ENCODE measurements around the gene DZIP1L. TPM values are rescaled to one million over a fixed set of nuclear protein-coding genes. Genes with fewer than 3 reads are reported as not detected.

DZIP1L gene
- total RNA-seq, 1 experiment from 2014 or later, result 2.3 TPM

- Histone ChIP-seq H3K79me2 (ENCODE audit: low read depth) (no peaks in the 10 kb centered on the region), H3K27ac (no peak overlapping the region), H3K27me3 (ENCODE audit: insufficient read depth, low read depth) (no peaks in the 10 kb centered on the region), H3K9me2 (ENCODE audit: insufficient read depth) (no peaks in the 10 kb centered on the region), H4K20me1 (ENCODE audit: insufficient read depth) (no peaks in the 10 kb centered on the region), H3K9me3 (ENCODE audit: insufficient read depth, low read depth) (no peaks in the 10 kb centered on the region), H3K4me2 (no peak overlapping the region), H3K36me3 (ENCODE audit: low read depth) (no peaks in the 10 kb centered on the region), H2AFZ (no peak overlapping the region), H3F3A (ENCODE audit: insufficient read depth, low read depth) (no peaks in the 10 kb centered on the region), H3K4me1 (replicated peaks; ENCODE audit: insufficient read depth) (no peaks in the 10 kb centered on the region), H3K4me3 (no peak overlapping the region)
- no TSS peak for BruUV-seq (replicated peaks)
- intact Hi-C loops (cut with micrococcal nuclease; ENCODE audit: unreplicated experiment), result loop anchor here (5.0 to 10.0 kb wide), 3 partner anchors 260 to 855 kb away; partner anchors contain the start of gene NME9
- no peak for TF ChIP-seq EZH2 (IDR thresholded peaks at IDR 0.05; ENCODE audit: low read depth)
- TF ChIP-seq CTCF (conservative IDR thresholded peaks at IDR 0.05), result no peak
- ChIA-PET CTCF (no interaction called here), POLR2A (ENCODE audit: unreplicated experiment) (no interaction called here)
- no peak for DNase-seq
Observed at GRCh38 chr3:138066972-138067371, 48.4 kb downstream of the DZIP1L start.

- intact Hi-C loops (cut with micrococcal nuclease; ENCODE audit: unreplicated experiment), result loop anchor here (5.0 to 10.0 kb wide), 3 partner anchors 261 to 856 kb away; partner anchors contain the start of gene NME9
- H3K36me3 ChIP-seq (ENCODE audit: low read depth), result no peaks in the 10 kb centered on the region
- H3F3A ChIP-seq (ENCODE audit: insufficient read depth, low read depth), result no peaks in the 10 kb centered on the region
- H3K4me2 ChIP-seq, result no peak overlapping the region
- no peaks in the 10 kb centered on the region for H3K9me3 ChIP-seq (ENCODE audit: insufficient read depth, low read depth)
- no peak for TF ChIP-seq CTCF (conservative IDR thresholded peaks at IDR 0.05)
- no peaks in the 10 kb centered on the region for H3K79me2 ChIP-seq (ENCODE audit: low read depth)
- no peaks in the 10 kb centered on the region for H3K27me3 ChIP-seq (ENCODE audit: insufficient read depth, low read depth)
- no peaks in the 10 kb centered on the region for H4K20me1 ChIP-seq (ENCODE audit: insufficient read depth)
- no peak overlapping the region for H3K4me3 ChIP-seq
- no peaks in the 10 kb centered on the region for H3K4me1 ChIP-seq (replicated peaks; ENCODE audit: insufficient read depth)
- BruUV-seq (replicated peaks), result no TSS peak
- CTCF ChIA-PET, result no interaction called here
- POLR2A ChIA-PET (ENCODE audit: unreplicated experiment), result no interaction called here
- no peaks in the 10 kb centered on the region for H3K9me2 ChIP-seq (ENCODE audit: insufficient read depth)
- H2AFZ ChIP-seq, result no peak overlapping the region
- no peak overlapping the region for H3K27ac ChIP-seq
- no peak for DNase-seq
Observed at GRCh38 chr3:138066383-138066782, 49.0 kb downstream of the DZIP1L start.

DNA sequence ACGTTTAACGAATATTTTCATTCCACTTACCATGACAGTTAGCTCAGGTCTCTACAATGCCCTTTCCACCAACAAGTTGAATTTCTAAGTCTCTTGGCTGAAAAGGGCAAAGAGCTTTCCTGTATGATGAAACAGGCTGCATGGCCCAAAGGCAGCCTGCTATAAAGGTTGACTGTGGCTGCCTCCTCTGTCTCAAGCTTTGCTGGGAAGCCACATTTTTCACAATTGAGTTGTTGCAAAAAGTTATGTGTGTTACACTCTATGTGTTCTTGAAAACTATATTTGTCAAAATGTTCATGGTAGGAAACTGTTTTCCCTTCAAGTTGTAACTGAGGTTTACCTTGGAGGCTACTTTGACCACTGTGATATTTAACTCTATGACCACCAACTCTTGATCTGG lies 49.5 kb downstream of the DZIP1L start:
- no peak for TF ChIP-seq CTCF (conservative IDR thresholded peaks at IDR 0.05)
- no peak for TF ChIP-seq EZH2 (IDR thresholded peaks at IDR 0.05; ENCODE audit: low read depth)

More for the DNA sequence above, 49.5 kb downstream of the DZIP1L start:
- H4K20me1 ChIP-seq (ENCODE audit: insufficient read depth), result no peaks in the 10 kb centered on the region
- H3K4me2 ChIP-seq, result no peak overlapping the region
- BruUV-seq (replicated peaks), result no TSS peak
- no peaks in the 10 kb centered on the region for H3F3A ChIP-seq (ENCODE audit: insufficient read depth, low read depth)
- no peaks in the 10 kb centered on the region for H3K4me1 ChIP-seq (replicated peaks; ENCODE audit: insufficient read depth)
- H3K9me2 ChIP-seq (ENCODE audit: insufficient read depth), result no peaks in the 10 kb centered on the region
- no peaks in the 10 kb centered on the region for H3K9me3 ChIP-seq (ENCODE audit: insufficient read depth, low read depth)
- no peak overlapping the region for H2AFZ ChIP-seq
- no peak overlapping the region for H3K4me3 ChIP-seq
- no peaks in the 10 kb centered on the region for H3K27me3 ChIP-seq (ENCODE audit: insufficient read depth, low read depth)
- no peak for DNase-seq
- H3K27ac ChIP-seq, result no peak overlapping the region
- intact Hi-C loops (cut with micrococcal nuclease; ENCODE audit: unreplicated experiment), result loop anchor here (5.0 to 10.0 kb wide), 3 partner anchors 261 to 856 kb away; partner anchors contain the start of gene NME9
- H3K79me2 ChIP-seq (ENCODE audit: low read depth), result no peaks in the 10 kb centered on the region
- POLR2A ChIA-PET (ENCODE audit: unreplicated experiment), result no interaction called here
- no peaks in the 10 kb centered on the region for H3K36me3 ChIP-seq (ENCODE audit: low read depth)
- CTCF ChIA-PET, result no interaction called here

Measured in PC-9 (cell line).